ENCODE data around the gene CTNNA3. TPM values are rescaled to one million over a fixed set of nuclear protein-coding genes. Genes with fewer than 3 reads are reported as not detected.

CTNNA3 gene
- total RNA-seq, 4 donors from 2014 or later, result 0.47 to 3.3 (median 0.80) TPM; not detected in 1

DNA sequence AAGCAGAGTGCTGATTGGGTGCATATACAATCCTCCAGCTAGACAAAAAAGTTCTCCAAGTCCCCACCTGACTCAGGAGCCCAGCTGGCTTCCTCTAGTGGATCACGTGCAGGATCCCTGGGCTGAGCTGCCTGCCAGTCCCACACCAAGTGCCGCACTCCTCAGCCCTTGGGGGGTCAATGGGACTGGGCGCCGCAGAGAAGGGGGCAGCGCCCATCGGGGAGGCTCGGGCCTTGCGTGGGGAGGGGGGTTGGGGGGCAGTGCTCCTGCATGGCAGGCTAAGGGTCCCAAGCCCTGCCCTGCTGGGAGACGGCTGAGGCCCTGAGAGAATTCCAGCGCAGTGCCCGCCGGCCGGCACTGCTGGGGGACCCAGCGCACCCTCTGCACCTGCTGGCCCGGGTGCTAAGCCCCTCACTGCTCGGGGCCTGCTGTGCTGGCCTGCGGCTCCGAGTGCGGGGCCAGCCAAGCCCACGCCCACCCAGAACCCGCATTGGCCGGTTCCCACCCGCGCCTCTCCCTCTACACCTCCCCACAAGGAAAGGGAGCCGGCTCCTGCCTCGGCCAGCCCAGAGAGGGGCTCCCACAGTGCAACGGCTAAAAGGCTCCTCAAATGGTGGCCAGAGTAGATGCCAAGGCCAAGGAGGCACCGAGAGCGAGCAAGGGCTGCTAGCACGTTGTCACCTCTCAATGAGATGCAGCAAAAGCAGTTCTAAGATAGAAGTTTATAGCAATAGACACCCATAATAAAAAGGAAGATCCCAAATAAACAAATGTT lies 1044.5 kb downstream of the CTNNA3 start:
- DNase-seq, result no peak
- Histone ChIP-seq H3K27ac (no peak overlapping the region), H3K4me3 (no peak overlapping the region), H3K4me1 (no peaks in the 10 kb centered on the region), H3K36me3 (no peaks in the 10 kb centered on the region), H3K9me3 (peaks cover 0 to 2% (median 0%) of the 10 kb centered on the region in 4 donors), H3K27me3 (no peaks in the 10 kb centered on the region)
- TF ChIP-seq POLR2A (IDR thresholded peaks at IDR 0.05), result no peak
- TF ChIP-seq, protein P1, sequence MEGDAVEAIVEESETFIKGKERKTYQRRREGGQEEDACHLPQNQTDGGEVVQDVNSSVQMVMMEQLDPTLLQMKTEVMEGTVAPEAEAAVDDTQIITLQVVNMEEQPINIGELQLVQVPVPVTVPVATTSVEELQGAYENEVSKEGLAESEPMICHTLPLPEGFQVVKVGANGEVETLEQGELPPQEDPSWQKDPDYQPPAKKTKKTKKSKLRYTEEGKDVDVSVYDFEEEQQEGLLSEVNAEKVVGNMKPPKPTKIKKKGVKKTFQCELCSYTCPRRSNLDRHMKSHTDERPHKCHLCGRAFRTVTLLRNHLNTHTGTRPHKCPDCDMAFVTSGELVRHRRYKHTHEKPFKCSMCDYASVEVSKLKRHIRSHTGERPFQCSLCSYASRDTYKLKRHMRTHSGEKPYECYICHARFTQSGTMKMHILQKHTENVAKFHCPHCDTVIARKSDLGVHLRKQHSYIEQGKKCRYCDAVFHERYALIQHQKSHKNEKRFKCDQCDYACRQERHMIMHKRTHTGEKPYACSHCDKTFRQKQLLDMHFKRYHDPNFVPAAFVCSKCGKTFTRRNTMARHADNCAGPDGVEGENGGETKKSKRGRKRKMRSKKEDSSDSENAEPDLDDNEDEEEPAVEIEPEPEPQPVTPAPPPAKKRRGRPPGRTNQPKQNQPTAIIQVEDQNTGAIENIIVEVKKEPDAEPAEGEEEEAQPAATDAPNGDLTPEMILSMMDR (IDR thresholded peaks at IDR 0.05), result no peak

GRCh38 chr10:66649626-66650025 lies 1046.4 kb downstream of the CTNNA3 start:
- no peak overlapping the region for H3K27ac ChIP-seq

DNA sequence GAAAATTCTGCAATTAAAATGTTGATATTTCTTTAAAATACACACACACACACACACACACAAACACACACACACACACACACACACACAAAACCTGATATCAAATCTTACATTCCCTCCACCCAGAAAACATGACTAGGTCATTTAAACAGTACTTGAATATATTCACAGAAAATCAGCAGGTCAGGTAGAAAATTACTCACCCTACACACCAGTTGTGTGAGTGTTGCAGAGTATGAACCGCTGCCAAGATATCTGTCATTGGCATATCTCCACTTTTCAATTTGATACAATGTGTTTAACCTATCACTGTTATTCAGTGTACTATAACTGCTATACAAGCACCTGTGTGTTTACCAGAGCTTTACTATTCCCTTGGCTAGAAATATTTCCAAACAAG lies 1053.8 kb downstream of the CTNNA3 start:
- H3K4me1 ChIP-seq, result no peaks in the 10 kb centered on the region
- H3K27ac ChIP-seq, result no peak overlapping the region
- H3K4me3 ChIP-seq, result no peak overlapping the region
- no peaks in the 10 kb centered on the region for H3K27me3 ChIP-seq
- TF ChIP-seq, protein P1 (IDR thresholded peaks at IDR 0.05), result no peak
- no peak for TF ChIP-seq POLR2A (IDR thresholded peaks at IDR 0.05)
- H3K9me3 ChIP-seq, result no peaks in the 10 kb centered on the region
- H3K36me3 ChIP-seq, result no peaks in the 10 kb centered on the region
- no peak for DNase-seq

More at GRCh38 chr10:66649626-66650025, 1046.4 kb downstream of the CTNNA3 start:
- H3K4me1 ChIP-seq, result no peaks in the 10 kb centered on the region
- H3K27me3 ChIP-seq, result no peaks in the 10 kb centered on the region
- H3K4me3 ChIP-seq, result no peak overlapping the region
- DNase-seq, result no peak
- H3K9me3 ChIP-seq, result peaks cover 0 to 2% (median 0%) of the 10 kb centered on the region in 4 donors
- no peaks in the 10 kb centered on the region for H3K36me3 ChIP-seq
- no peak for TF ChIP-seq POLR2A (IDR thresholded peaks at IDR 0.05)
- TF ChIP-seq, protein P1 (IDR thresholded peaks at IDR 0.05), result no peak

DNA sequence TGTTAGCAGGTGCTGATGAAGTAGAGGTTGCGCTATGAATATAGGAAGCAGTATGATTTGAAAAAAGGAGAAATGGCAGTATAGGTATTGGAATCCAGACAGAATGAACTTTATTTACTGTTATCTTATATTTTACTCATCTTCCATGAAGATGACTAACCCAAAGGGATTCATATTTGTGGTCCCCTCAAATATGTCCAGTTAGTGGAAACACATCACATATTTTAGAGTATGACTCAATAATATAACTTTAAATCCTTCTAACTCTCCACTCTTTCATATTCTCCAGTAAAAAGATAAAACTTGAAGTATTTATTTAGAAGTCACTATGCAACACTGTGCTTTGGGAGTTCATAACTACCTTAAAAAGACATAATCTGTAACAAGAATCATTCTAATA lies 1056.6 kb downstream of the CTNNA3 start:
- no peak overlapping the region for H3K4me3 ChIP-seq
- TF ChIP-seq, protein P1 (IDR thresholded peaks at IDR 0.05), result no peak
- TF ChIP-seq POLR2A (IDR thresholded peaks at IDR 0.05), result no peak
- H3K27me3 ChIP-seq, result no peaks in the 10 kb centered on the region
- no peaks in the 10 kb centered on the region for H3K9me3 ChIP-seq
- DNase-seq, result no peak
- H3K27ac ChIP-seq, result no peak overlapping the region
- H3K4me1 ChIP-seq, result no peaks in the 10 kb centered on the region
- no peaks in the 10 kb centered on the region for H3K36me3 ChIP-seq

- H3K9me3 ChIP-seq, result no peaks in the 10 kb centered on the region
These were observed 1058.5 kb downstream of the CTNNA3 start for GRCh38 chr10:66637273-66638036.

More at GRCh38 chr10:66637273-66638036, 1058.5 kb downstream of the CTNNA3 start:
- Histone ChIP-seq H3K36me3 (no peaks in the 10 kb centered on the region), H3K27me3 (no peaks in the 10 kb centered on the region), H3K27ac (no peak overlapping the region), H3K4me1 (no peaks in the 10 kb centered on the region), H3K4me3 (no peak overlapping the region)
- no peak for DNase-seq
- no peak for TF ChIP-seq POLR2A (IDR thresholded peaks at IDR 0.05)
- TF ChIP-seq, protein P1 (IDR thresholded peaks at IDR 0.05), result peak in 1 of 6 experiments; percentile 1
